Lower lobe of right lung (tissue), 2 donors: ENCODE results near the gene TLR9. TPM values are rescaled to one million over a fixed set of nuclear protein-coding genes. Genes with fewer than 3 reads are reported as not detected.

Experiments
- ATAC-seq, 2 donors: fragments of 200-7000 bp; cut with Tn5 transposase; one replicate each; pipeline ENCODE4 v1.9.1; 2020 to 2022; ENCODE audit warnings: mild to moderate bottlenecking in 2 of 2, moderate library complexity in 2 of 2
- DNase-seq: peaks from one replicate; pipeline ENCODE4 v3.0.0-alpha.2; 2020
- H3K27ac ChIP-seq: fragments of 200-600 bp; one replicate; pipeline ENCODE4 v1.8.0; 2022
- H3K27me3 ChIP-seq: fragments of 200-600 bp; one replicate; pipeline ENCODE4 v1.8.0; 2022; ENCODE audit warnings: low read depth
- H3K36me3 ChIP-seq: fragments of 200-600 bp; one replicate; pipeline ENCODE4 v1.8.0; 2022; ENCODE audit warnings: mild to moderate bottlenecking
- H3K4me1 ChIP-seq: fragments of 200-600 bp; one replicate; pipeline ENCODE4 v1.8.0; 2022
- H3K4me3 ChIP-seq: fragments of 200-600 bp; one replicate; pipeline ENCODE4 v1.8.0; 2022; ENCODE audit warnings: mild to moderate bottlenecking
- H3K9me3 ChIP-seq: fragments of 200-600 bp; one replicate; pipeline ENCODE4 v1.8.0; 2022
- intact Hi-C: fragments of 100-400 bp; cut with DNase I; formaldehyde crosslinking; loops from one replicate; pipeline ENCODE4 v1.11.0; 2022
- total RNA-seq: library from RNA; stranded (reverse); fragmentation: NEBNext Ultra II Directional; extraction: Animal tissue kit (Norgen Biotek cat#: 25700); gene quantifications from one replicate; pipeline ENCODE4 v1.2.1, GENCODE V29; 2021
- TF ChIP-seq, protein P1 (sequence below): fragments of 200-600 bp; IDR thresholded peaks from one replicate; pipeline ENCODE4 v1.8.0; 2022; ENCODE audit warnings: antibody characterized with exemption, mild to moderate bottlenecking
- donor health status: DM: no; HTN: yes; CAD: no; lungs with severe emphysema.

The TLR9 gene
- total RNA-seq, 1 donor from 2014 or later, result 1.0 TPM

GRCh38 chr3:52211268-52211891 lies 14.1 kb downstream of the TLR9 start:
- intact Hi-C loops, result no loop called here
- no peak overlapping the region for H3K4me3 ChIP-seq
- no peaks in the 10 kb centered on the region for H3K27me3 ChIP-seq
- TF ChIP-seq, protein P1, sequence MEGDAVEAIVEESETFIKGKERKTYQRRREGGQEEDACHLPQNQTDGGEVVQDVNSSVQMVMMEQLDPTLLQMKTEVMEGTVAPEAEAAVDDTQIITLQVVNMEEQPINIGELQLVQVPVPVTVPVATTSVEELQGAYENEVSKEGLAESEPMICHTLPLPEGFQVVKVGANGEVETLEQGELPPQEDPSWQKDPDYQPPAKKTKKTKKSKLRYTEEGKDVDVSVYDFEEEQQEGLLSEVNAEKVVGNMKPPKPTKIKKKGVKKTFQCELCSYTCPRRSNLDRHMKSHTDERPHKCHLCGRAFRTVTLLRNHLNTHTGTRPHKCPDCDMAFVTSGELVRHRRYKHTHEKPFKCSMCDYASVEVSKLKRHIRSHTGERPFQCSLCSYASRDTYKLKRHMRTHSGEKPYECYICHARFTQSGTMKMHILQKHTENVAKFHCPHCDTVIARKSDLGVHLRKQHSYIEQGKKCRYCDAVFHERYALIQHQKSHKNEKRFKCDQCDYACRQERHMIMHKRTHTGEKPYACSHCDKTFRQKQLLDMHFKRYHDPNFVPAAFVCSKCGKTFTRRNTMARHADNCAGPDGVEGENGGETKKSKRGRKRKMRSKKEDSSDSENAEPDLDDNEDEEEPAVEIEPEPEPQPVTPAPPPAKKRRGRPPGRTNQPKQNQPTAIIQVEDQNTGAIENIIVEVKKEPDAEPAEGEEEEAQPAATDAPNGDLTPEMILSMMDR, result no peak
- peak overlapping the region; percentile 51 for H3K27ac ChIP-seq
- peaks cover 97% of the 10 kb centered on the region for H3K36me3 ChIP-seq
- ATAC-seq (no peak), DNase-seq (no peak)
- peaks cover 27% of the 10 kb centered on the region for H3K4me1 ChIP-seq
- no peaks in the 10 kb centered on the region for H3K9me3 ChIP-seq

GRCh38 chr3:52210550-52211046 lies 14.8 kb downstream of the TLR9 start:
- intact Hi-C loops, result no loop called here
- Histone ChIP-seq H3K27ac (peak overlapping the region; percentile 67), H3K4me1 (peaks cover 25% of the 10 kb centered on the region), H3K27me3 (no peaks in the 10 kb centered on the region), H3K4me3 (no peak overlapping the region), H3K36me3 (peaks cover 100% of the 10 kb centered on the region), H3K9me3 (no peaks in the 10 kb centered on the region)
- ATAC-seq (peak; percentile 79 to 89), DNase-seq (no peak)
- TF ChIP-seq, protein P1, result no peak

- TF ChIP-seq, protein P1, result no peak
- DNase-seq (no peak), ATAC-seq (no peak)
- Histone ChIP-seq H3K27ac (peak overlapping the region; percentile 67), H3K4me3 (no peak overlapping the region), H3K36me3 (peaks cover 100% of the 10 kb centered on the region), H3K27me3 (no peaks in the 10 kb centered on the region), H3K9me3 (no peaks in the 10 kb centered on the region), H3K4me1 (peaks cover 28% of the 10 kb centered on the region)
- intact Hi-C loops, result no loop called here
Measured at GRCh38 chr3:52210037-52210436, 15.4 kb downstream of the TLR9 start.

- H3K36me3 ChIP-seq, result peaks cover 100% of the 10 kb centered on the region
- no peak overlapping the region for H3K4me3 ChIP-seq
- H3K9me3 ChIP-seq, result no peaks in the 10 kb centered on the region
- H3K27ac ChIP-seq, result no peak overlapping the region
- peaks cover 41% of the 10 kb centered on the region for H3K4me1 ChIP-seq
- no peaks in the 10 kb centered on the region for H3K27me3 ChIP-seq
- TF ChIP-seq, protein P1, result no peak
- DNase-seq (no peak), ATAC-seq (no peak)
- intact Hi-C loops, result no loop called here
Measured at GRCh38 chr3:52208556-52208955, 16.9 kb downstream of the TLR9 start.

DNA sequence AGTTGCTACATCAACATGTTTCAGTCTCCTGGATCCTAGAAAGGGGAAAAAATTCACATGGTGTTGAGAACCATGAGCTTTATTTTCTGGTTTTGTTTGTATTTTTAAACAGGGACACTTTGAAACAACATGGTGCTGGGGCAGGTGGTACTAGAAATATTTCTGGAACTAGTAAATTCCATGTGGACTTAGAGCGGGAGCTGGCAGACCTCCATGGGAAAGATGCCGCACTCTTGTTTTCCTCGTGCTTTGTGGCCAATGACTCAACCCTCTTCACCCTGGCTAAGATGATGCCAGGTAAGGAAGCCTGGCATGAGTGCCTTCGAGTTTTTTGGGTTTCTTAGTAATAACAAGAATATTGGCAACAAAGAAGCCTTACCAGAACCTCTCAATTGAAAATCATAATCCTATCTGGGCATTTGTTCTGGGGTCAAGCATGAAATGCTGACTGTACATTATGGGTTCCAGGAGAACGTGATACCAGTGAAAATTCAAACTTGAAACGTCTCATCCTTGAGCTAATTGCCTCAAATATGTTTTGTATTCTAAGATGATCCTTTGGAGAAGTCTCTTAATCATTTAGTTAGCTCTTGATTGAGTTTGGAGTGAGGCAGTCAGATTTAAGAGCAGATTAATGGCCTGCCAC lies 19.6 kb downstream of the TLR9 start:
- no peak overlapping the region for H3K4me3 ChIP-seq
- H3K27me3 ChIP-seq, result no peaks in the 10 kb centered on the region
- H3K9me3 ChIP-seq, result no peaks in the 10 kb centered on the region
- intact Hi-C loops, result no loop called here
- no peak overlapping the region for H3K27ac ChIP-seq
- DNase-seq (no peak), ATAC-seq (peak in 1 of 2 donors; percentile 60)
- TF ChIP-seq, protein P1, result no peak
- H3K36me3 ChIP-seq, result peaks cover 96% of the 10 kb centered on the region
- peaks cover 63% of the 10 kb centered on the region for H3K4me1 ChIP-seq
